SK-N-SH (cell line): Measurements from ENCODE around the gene CHCHD3. TPM values are rescaled to one million over a fixed set of nuclear protein-coding genes. Genes with fewer than 3 reads are reported as not detected.

ENCODE experiments used
- CHD2 ChIP-seq: fragments of 150-350 bp; IDR thresholded peaks from 2 replicates; pipeline ENCODE4 v1.6.1; 2018; ENCODE audit warnings: low read length; ENCODE audit not compliant: partially characterized antibody
- ELF1 ChIP-seq: IDR thresholded peaks from 2 replicates; pipeline ENCODE4 v1.4.0; 2012
- EP300 ChIP-seq, 2 experiments: IDR thresholded peaks; 2 replicates each; pipeline versions ENCODE4 v1.4.0 to v1.6.1; 2012; ENCODE audit warnings: borderline replicate concordance in 1 of 2, low read depth in 1 of 2, low read length in 1 of 2
- EZH2phosphoT487 ChIP-seq: fragments of 200-600 bp; sonication (generic); IDR thresholded peaks from 2 replicates; pipeline ENCODE4 v1.6.1; 2017; ENCODE audit warnings: low read depth, mixed run types, mild to moderate bottlenecking, antibody characterized with exemption, moderate library complexity, borderline replicate concordance
- FOSL2 ChIP-seq: IDR thresholded peaks from 2 replicates; pipeline ENCODE4 v1.4.0; 2012; ENCODE audit warnings: low read depth, mild to moderate bottlenecking, moderate library complexity, borderline replicate concordance
- FOXJ3 ChIP-seq: sonication (generic); formaldehyde crosslinking; IDR thresholded peaks from 2 replicates; pipeline ENCODE4 v1.5.1; 2020; ENCODE audit warnings: mild to moderate bottlenecking, missing genetic modification reagents
- FOXM1 ChIP-seq: IDR thresholded peaks from 2 replicates; pipeline ENCODE4 v1.4.0; 2012; ENCODE audit warnings: low read depth, mild to moderate bottlenecking
- GATA2 ChIP-seq: sonication (generic); formaldehyde crosslinking; IDR thresholded peaks from 2 replicates; pipeline ENCODE4 v1.5.0; 2020; ENCODE audit warnings: mild to moderate bottlenecking, missing genetic modification reagents
- IRF3 ChIP-seq: fragments of 150-350 bp; IDR thresholded peaks from 2 replicates; pipeline ENCODE4 v1.6.1; 2016; ENCODE audit warnings: mild to moderate bottlenecking, low read depth, low read length
- JUND ChIP-seq: IDR thresholded peaks from 2 replicates; pipeline ENCODE4 v1.4.0; 2012
- MXI1 ChIP-seq: IDR thresholded peaks from 2 replicates; pipeline ENCODE4 v1.6.1; 2012; ENCODE audit warnings: mild to moderate bottlenecking, low read depth, low read length, improper control_type of control experiment
- NRF1 ChIP-seq: IDR thresholded peaks from 2 replicates; pipeline ENCODE4 v1.6.1; 2012; ENCODE audit warnings: low read depth, mild to moderate bottlenecking, low read length
- PBX3 ChIP-seq: IDR thresholded peaks from 2 replicates; pipeline ENCODE4; 2012
- POLR2AphosphoS5 ChIP-seq: IDR thresholded peaks from 2 replicates; pipeline ENCODE4 v1.6.1; 2012; ENCODE audit warnings: low read depth, low read length
- RAD21 ChIP-seq: IDR thresholded peaks from 2 replicates; pipeline ENCODE4 v1.6.1; 2012; ENCODE audit warnings: mild to moderate bottlenecking, low read length
- RXRA ChIP-seq: IDR thresholded peaks from 2 replicates; pipeline ENCODE4 v1.4.0; 2012; ENCODE audit warnings: low read depth, mild to moderate bottlenecking, borderline replicate concordance
- SIN3A ChIP-seq: IDR thresholded peaks from 2 replicates; pipeline ENCODE4 v1.6.1; 2012; ENCODE audit warnings: low read depth, mild to moderate bottlenecking, low read length, moderate library complexity, borderline replicate concordance
- SMC3 ChIP-seq: IDR thresholded peaks from 2 replicates; pipeline ENCODE4 v1.6.1; 2012; ENCODE audit warnings: low read depth, low read length, improper control_type of control experiment
- TAF1 ChIP-seq: IDR thresholded peaks from 2 replicates; pipeline ENCODE4 v1.6.1; 2012; ENCODE audit warnings: low read depth, mild to moderate bottlenecking, low read length, moderate library complexity, borderline replicate concordance
- TCF12 ChIP-seq: IDR thresholded peaks from 2 replicates; pipeline ENCODE4 v1.4.0; 2012
- TEAD4 ChIP-seq: IDR thresholded peaks from 2 replicates; pipeline ENCODE4 v1.4.0; 2012; ENCODE audit warnings: mild to moderate bottlenecking, borderline replicate concordance; ENCODE audit not compliant: insufficient read depth
- YY1 ChIP-seq: IDR thresholded peaks from 2 replicates; pipeline ENCODE4 v1.4.0; 2012; ENCODE audit warnings: low read depth, mild to moderate bottlenecking
- polyA plus RNA-seq, 3 experiments: library from polyadenylated mRNA; depleted of rRNA; stranded (reverse); fragments of >200 nt; gene quantifications; 2 replicates each; pipeline ENCODE4 v1.2.3, GENCODE V29; 2012
- TF ChIP-seq, protein P1 (sequence below): IDR thresholded peaks from 2 replicates; pipeline ENCODE4 v1.4.0; 2012; ENCODE audit warnings: low read depth
- TF ChIP-seq, protein P2 (sequence below): IDR thresholded peaks from 2 replicates; pipeline ENCODE4 v1.4.0; 2012; ENCODE audit warnings: low read depth, borderline replicate concordance
- TF ChIP-seq, protein P3 (sequence below): fragments of 150-350 bp; IDR thresholded peaks from 2 replicates; pipeline ENCODE4 v1.6.1; 2017; ENCODE audit warnings: antibody characterized with exemption, low read length, low read depth, borderline replicate concordance

The CHCHD3 gene
- polyA plus RNA-seq, 1 of the 3 experiments (the other 2 are of a cell fraction): 97.1 TPM

DNA sequence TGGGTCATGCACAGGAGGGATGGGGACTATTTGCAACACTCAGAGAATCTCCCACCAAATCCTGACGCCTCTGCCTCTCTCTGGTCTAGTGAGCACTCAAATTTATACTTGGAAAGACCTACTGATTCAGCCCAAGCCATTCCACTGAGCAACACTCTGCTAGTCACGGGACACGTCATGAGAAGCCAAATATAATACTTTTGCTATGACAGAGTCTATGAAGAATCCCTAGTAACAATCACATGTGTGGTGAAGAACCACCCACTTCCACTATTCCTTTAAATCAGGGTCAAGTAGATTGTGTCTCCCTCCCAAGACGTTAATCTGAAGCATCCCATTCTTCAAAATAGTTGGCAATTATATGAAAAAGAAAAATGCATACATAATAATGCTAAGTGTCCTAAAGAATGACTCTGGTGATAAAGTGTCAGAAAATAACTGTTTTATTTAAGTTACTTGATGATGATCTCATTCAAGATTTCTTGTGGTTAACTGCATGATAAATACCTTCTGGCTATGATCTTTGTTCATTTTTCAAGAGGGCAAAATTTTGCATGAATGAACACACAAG, 28.5 kb downstream of the CHCHD3 start (continued):
- TF ChIP-seq TCF12 (peak; percentile 80), JUND (peak; percentile 83), TEAD4 (peak; percentile 26; the same call in 1 of the 2 replicates), NRF1 (no peak), TAF1 (no peak), POLR2AphosphoS5 (peak; percentile 26; the same call in 1 of the 2 replicates), RAD21 (no peak), GATA2 (CRISPR knock-in tag) (no peak), SIN3A (peak; percentile 78; the same call in 1 of the 2 replicates), PBX3 (peak; percentile 46), RXRA (peak; percentile 33), FOSL2 (peak; percentile 90), MXI1 (no peak), SMC3 (no peak), EZH2phosphoT487 (no peak), EP300 (IDR thresholded peaks at IDR 0.05; ENCODE audit: borderline replicate concordance in 1 of 2, low read depth in 1 of 2, low read length in 1 of 2) (peak in 1 of 2 experiments; percentile 62; a peak in 1 of 4 replicates), FOXJ3 (CRISPR knock-in tag) (no peak), ELF1 (no peak), IRF3 (no peak), FOXM1 (no peak), YY1 (no peak), CHD2 (no peak)
- TF ChIP-seq, protein P1, sequence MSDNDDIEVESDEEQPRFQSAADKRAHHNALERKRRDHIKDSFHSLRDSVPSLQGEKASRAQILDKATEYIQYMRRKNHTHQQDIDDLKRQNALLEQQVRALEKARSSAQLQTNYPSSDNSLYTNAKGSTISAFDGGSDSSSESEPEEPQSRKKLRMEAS: peak; percentile 71; the same call in 1 of the 2 replicates
- TF ChIP-seq, protein P2, sequence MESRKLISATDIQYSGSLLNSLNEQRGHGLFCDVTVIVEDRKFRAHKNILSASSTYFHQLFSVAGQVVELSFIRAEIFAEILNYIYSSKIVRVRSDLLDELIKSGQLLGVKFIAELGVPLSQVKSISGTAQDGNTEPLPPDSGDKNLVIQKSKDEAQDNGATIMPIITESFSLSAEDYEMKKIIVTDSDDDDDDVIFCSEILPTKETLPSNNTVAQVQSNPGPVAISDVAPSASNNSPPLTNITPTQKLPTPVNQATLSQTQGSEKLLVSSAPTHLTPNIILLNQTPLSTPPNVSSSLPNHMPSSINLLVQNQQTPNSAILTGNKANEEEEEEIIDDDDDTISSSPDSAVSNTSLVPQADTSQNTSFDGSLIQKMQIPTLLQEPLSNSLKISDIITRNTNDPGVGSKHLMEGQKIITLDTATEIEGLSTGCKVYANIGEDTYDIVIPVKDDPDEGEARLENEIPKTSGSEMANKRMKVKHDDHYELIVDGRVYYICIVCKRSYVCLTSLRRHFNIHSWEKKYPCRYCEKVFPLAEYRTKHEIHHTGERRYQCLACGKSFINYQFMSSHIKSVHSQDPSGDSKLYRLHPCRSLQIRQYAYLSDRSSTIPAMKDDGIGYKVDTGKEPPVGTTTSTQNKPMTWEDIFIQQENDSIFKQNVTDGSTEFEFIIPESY: peak; percentile 22; the same call in 1 of the 2 replicates
- TF ChIP-seq, protein P3, sequence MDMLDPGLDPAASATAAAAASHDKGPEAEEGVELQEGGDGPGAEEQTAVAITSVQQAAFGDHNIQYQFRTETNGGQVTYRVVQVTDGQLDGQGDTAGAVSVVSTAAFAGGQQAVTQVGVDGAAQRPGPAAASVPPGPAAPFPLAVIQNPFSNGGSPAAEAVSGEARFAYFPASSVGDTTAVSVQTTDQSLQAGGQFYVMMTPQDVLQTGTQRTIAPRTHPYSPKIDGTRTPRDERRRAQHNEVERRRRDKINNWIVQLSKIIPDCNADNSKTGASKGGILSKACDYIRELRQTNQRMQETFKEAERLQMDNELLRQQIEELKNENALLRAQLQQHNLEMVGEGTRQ: no peak
